ENCODE measurements around the gene TEX26.

Gene TEX26

GRCh38 chr13:31009166-31009565 lies 76.7 kb downstream of the TEX26 start:
- Histone ChIP-seq H3K27ac (ENCODE audit: extremely low read depth, low read depth, low read length) (no peak overlapping the region), H3K9me3 (ENCODE audit: control insufficient read depth, insufficient read depth, low read depth, low read length) (no peaks in the 10 kb centered on the region), H3K36me3 (ENCODE audit: control insufficient read depth in 2 of 2, insufficient read depth in 1 of 2, low read length in 2 of 2) (no peaks in the 10 kb centered on the region), H3K4me1 (ENCODE audit: control insufficient read depth, insufficient read depth, low read length) (no peaks in the 10 kb centered on the region), H3K4me3 (ENCODE audit: low read depth, low read length) (no peak overlapping the region)
- POLR2A ChIA-PET, result no interaction called here
- TF ChIP-seq MYNN (tag by site-specific recombination; IDR thresholded peaks at IDR 0.05; ENCODE audit: borderline replicate concordance), result no peak
- no peak for TF ChIP-seq ZXDB (tag by site-specific recombination; IDR thresholded peaks at IDR 0.05)
- no peak for TF ChIP-seq ZNF18 (tag by site-specific recombination; IDR thresholded peaks at IDR 0.05)
- no peak for TF ChIP-seq ZBTB11 (tag by site-specific recombination; conservative IDR thresholded peaks at IDR 0.05; ENCODE audit: low read depth)
- TF ChIP-seq SCRT2 (tag by site-specific recombination; IDR thresholded peaks at IDR 0.05), result no peak
- no peak for TF ChIP-seq PBX3 (CRISPR knock-in tag; IDR thresholded peaks at IDR 0.05)
- no peak for TF ChIP-seq HIC1 (tag by site-specific recombination; IDR thresholded peaks at IDR 0.05)
- no peak for TF ChIP-seq ZNF624 (tag by site-specific recombination; IDR thresholded peaks at IDR 0.05)
- TF ChIP-seq ZNF621 (tag by site-specific recombination; IDR thresholded peaks at IDR 0.05), result no peak
- no peak for TF ChIP-seq KLF1 (tag by site-specific recombination; IDR thresholded peaks at IDR 0.05)
- no peak for TF ChIP-seq ZNF211 (tag by site-specific recombination; IDR thresholded peaks at IDR 0.05; ENCODE audit: low read depth)
- TF ChIP-seq ZNF133 (tag by site-specific recombination; IDR thresholded peaks at IDR 0.05), result no peak
- no peak for TF ChIP-seq ZNF335 (tag by site-specific recombination; conservative IDR thresholded peaks at IDR 0.05)
- no peak for TF ChIP-seq ZNF341 (tag by site-specific recombination; IDR thresholded peaks at IDR 0.05; ENCODE audit: low read depth)
- TF ChIP-seq HOXA7 (CRISPR knock-in tag; IDR thresholded peaks at IDR 0.05; ENCODE audit: borderline replicate concordance), result no peak
- no peak for TF ChIP-seq SALL2 (tag by site-specific recombination; IDR thresholded peaks at IDR 0.05; ENCODE audit: borderline replicate concordance)
- no peak for TF ChIP-seq SP2 (tag by site-specific recombination; IDR thresholded peaks at IDR 0.05)
- CTCF ChIA-PET, result interaction anchor here (2.4 kb wide), 1 partner anchor 30 kb away, joined by 11 read pairs; no protein-coding TSS in a partner anchor

- Histone ChIP-seq H3K36me3 (ENCODE audit: control insufficient read depth in 2 of 2, insufficient read depth in 1 of 2, low read length in 2 of 2) (no peaks in the 10 kb centered on the region), H3K4me1 (ENCODE audit: control insufficient read depth, insufficient read depth, low read length) (no peaks in the 10 kb centered on the region), H3K9me3 (ENCODE audit: control insufficient read depth, insufficient read depth, low read depth, low read length) (no peaks in the 10 kb centered on the region), H3K27ac (ENCODE audit: extremely low read depth, low read depth, low read length) (no peak overlapping the region), H3K4me3 (ENCODE audit: low read depth, low read length) (no peak overlapping the region)
- ChIA-PET POLR2A (no interaction called here), CTCF (interaction anchor here (2.4 kb wide), 1 partner anchor 31 kb away, joined by 11 read pairs; no protein-coding TSS in a partner anchor)
- TF ChIP-seq ZBTB20 (tag by site-specific recombination; IDR thresholded peaks at IDR 0.05), result no peak
- TF ChIP-seq ZNF544 (tag by site-specific recombination; IDR thresholded peaks at IDR 0.05), result no peak
- TF ChIP-seq ZSCAN5A (tag by site-specific recombination; IDR thresholded peaks at IDR 0.05), result no peak
- no peak for TF ChIP-seq ZNF266 (tag by site-specific recombination; IDR thresholded peaks at IDR 0.05; ENCODE audit: low read depth)
- TF ChIP-seq ZNF248 (tag by site-specific recombination; IDR thresholded peaks at IDR 0.05), result no peak
- no peak for TF ChIP-seq GLI4 (tag by site-specific recombination; IDR thresholded peaks at IDR 0.05)
- no peak for TF ChIP-seq HOXA7 (CRISPR knock-in tag; IDR thresholded peaks at IDR 0.05; ENCODE audit: borderline replicate concordance)
Measured at GRCh38 chr13:31010296-31010695, 77.8 kb downstream of the TEX26 start.
